HG03469 (cell line): ENCODE results near the gene IL17RC.
"Not testable (repeated sequence)": the region's sequence is repeated elsewhere in the genome, so short reads cannot be mapped to it uniquely, and the experiment has no call there.

Experiments used
- ATAC-seq: cut with Tn5 transposase; IDR thresholded peaks from one replicate; pipeline ENCODE4 v1.9.1; 2021; ENCODE audit warnings: mild to moderate bottlenecking, moderate library complexity, moderate number of reproducible peaks; ENCODE audit not compliant: unreplicated experiment

IL17RC gene, protein sequence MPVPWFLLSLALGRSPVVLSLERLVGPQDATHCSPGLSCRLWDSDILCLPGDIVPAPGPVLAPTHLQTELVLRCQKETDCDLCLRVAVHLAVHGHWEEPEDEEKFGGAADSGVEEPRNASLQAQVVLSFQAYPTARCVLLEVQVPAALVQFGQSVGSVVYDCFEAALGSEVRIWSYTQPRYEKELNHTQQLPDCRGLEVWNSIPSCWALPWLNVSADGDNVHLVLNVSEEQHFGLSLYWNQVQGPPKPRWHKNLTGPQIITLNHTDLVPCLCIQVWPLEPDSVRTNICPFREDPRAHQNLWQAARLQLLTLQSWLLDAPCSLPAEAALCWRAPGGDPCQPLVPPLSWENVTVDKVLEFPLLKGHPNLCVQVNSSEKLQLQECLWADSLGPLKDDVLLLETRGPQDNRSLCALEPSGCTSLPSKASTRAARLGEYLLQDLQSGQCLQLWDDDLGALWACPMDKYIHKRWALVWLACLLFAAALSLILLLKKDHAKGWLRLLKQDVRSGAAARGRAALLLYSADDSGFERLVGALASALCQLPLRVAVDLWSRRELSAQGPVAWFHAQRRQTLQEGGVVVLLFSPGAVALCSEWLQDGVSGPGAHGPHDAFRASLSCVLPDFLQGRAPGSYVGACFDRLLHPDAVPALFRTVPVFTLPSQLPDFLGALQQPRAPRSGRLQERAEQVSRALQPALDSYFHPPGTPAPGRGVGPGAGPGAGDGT

DNA sequence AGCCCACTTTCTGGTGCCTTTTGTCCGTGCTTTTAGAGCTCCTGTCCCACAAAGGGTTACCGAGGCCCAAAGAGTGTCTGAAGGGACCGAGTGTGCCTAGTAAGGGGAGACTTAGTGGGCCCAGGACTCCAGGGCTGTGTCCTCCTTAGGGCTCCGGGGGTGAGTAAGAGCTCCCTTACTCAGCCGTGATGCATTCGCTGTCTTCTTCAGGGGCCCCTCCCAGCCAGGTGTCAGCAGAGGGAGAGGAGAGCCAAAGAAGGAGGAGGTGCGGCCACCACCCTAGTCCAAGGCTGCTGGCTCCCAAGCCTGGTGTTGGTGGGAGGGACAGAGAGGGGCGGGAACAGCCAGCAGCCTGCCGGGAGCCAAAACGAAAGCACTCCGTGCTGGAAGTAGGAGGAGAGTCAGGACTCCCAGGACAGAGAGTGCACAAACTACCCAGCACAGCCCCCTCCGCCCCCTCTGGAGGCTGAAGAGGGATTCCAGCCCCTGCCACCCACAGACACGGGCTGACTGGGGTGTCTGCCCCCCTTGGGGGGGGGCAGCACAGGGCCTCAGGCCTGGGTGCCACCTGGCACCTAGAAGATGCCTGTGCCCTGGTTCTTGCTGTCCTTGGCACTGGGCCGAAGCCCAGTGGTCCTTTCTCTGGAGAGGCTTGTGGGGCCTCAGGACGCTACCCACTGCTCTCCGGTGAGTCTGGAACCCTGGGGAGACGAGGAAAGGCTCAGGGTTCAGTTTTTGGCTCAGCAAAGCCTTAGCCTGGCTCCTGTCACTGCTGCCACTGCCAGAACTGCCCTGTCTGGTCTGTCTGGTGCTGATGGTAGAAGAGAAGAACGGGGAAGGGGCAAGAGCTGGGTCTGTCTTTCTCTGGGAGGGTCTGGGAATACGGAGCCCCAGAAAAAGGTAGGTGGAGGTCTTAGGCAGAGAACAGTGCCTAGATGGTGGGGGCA, at the start of gene IL17RC:
IL17RC (plus strand) TSS at position 365 of the 947 bp plus-strand sequence; CDS start at position 583, 218 bp downstream.
- no peak for ATAC-seq

DNA sequence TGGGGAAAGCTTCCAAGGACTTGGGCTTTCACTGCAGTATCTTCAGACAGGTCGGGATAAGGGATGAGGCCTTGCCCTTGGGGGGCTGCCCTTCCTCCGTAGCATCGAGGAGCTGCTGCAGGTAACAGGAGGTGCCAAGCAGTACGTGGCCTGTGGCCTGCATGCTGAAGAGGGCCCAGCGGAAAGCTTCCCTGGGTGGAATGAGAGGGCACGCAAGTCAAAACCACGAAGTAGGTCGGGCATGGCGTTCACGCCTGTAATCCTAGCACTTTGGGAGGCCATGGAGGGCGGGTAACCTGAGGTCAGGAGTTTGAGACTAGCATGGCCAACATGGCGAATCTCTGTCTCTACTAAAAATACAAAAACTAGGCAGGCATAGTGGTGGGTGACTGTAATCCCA, 49.8 kb upstream of the IL17RC start:
- ATAC-seq = no peak

- ATAC-seq = no peak
Measured at GRCh38 chr3:9869955-9870354, 46.9 kb upstream of the IL17RC start.

DNA sequence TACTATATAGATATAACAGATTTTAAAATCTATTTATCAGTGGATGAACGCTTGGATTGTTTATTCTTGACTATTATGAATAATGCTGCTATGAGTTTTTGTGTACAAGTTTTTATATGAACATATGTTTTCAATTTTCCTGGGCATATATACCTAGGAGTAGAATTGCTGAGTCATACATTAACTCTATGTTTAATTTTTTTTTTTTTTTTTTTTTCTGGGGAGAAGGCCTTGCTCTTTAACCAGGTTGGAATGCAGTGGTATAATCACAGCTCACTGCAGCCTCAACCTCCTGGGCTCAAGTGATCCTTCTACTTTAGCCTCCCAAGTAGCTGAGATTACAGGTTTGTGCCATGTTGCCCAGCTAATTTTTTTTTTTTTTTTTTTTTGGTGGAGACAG, 45.9 kb upstream of the IL17RC start:
- ATAC-seq = no peak

DNA sequence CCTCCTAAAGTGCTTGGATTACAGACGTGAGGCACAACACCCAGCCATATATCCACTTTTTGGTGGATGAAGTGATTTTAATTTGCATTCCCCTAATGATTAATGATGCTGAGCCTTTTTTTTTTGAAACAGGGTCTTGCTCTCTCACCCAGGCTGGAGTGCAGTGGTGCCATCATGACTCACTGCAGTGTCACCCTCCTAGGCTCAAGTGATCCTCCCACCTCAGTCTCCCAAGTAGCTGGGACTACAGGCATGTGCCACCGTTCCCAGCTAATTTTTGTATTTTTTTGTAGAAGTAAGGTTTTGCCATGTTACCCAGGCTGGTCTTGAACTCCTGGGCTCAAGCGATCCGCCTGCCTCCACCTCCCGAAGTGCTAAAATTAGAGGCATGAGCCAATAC, 44.8 kb upstream of the IL17RC start:
- not testable (repeated sequence) for ATAC-seq

DNA sequence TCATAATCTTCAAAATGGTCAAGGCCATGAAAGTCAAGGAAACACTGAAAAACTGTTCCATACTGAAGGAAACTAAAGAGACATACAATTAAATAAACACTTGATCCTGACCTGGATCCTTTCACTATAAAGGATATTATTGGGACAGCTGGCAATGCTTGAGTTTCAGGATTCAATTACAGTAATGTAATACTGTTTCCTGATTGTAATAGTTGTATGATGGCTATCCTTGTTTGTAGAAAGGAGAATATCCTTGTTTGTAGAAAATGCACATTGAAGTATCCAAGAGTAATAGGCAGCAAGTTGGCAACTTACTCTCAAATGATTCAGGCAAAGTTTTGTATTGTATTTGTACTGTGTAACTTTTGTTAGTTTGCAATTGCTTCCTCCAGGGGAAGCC, 41.5 kb upstream of the IL17RC start:
- no peak for ATAC-seq

- ATAC-seq = not testable (repeated sequence)
Measured at GRCh38 chr3:9876255-9876654, 40.6 kb upstream of the IL17RC start.

- no peak for ATAC-seq
Measured at GRCh38 chr3:9876991-9877390, 39.9 kb upstream of the IL17RC start.

GRCh38 chr3:9878700-9879099, 38.2 kb upstream of the IL17RC start:
- ATAC-seq = no peak

- ATAC-seq = no peak
Measured at GRCh38 chr3:9879830-9880549, 36.9 kb upstream of the IL17RC start, which contains the start of gene CIDEC. Gene CIDEC, minus strand, starts transcription at chr3:9880253. Its CDS starts 1,767 bp downstream, at chr3:9878486.

GRCh38 chr3:9881441-9881840, 35.5 kb upstream of the IL17RC start:
- no peak for ATAC-seq

DNA sequence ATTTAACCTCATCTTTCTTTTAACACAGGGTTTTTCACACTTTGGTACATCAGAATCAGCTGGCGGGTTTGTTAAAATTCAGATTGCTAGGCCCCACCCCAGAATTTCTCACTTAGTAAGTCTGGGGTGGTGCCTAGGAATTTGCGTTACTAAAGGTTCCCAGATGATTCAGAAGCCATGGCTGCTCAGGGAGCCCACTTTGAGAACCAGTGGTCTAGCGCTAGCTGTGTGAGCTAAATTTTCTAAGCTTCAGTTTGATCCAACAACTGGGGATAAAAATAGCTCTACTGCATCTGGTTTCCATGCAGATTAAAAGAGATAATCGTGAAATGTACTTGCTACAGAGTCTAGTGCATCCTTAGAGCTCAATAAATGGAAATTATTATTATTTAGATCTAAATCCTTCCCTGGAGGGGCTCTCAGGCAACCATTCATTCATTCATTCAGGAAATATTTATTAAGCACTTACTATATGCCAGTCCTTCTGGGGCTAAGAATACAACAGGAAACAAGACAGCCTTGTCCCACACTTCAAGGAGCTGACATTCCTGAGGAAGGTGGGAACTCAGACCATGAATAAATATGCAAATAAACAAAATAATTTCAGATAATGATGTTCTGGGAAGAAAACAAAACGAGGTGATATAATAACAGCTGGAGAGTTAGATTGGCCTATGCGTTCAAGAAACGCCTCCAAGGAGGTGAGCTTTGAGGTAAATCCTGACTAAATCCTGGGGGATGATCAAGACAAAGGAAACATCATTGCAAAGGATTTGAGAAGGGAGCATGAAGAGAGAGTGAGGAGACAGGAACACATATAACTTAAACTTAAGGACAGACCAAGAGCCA, 33.0 kb upstream of the IL17RC start:
- no peak for ATAC-seq

GRCh38 chr3:9884555-9885165, 32.2 kb upstream of the IL17RC start:
- no peak for ATAC-seq

DNA sequence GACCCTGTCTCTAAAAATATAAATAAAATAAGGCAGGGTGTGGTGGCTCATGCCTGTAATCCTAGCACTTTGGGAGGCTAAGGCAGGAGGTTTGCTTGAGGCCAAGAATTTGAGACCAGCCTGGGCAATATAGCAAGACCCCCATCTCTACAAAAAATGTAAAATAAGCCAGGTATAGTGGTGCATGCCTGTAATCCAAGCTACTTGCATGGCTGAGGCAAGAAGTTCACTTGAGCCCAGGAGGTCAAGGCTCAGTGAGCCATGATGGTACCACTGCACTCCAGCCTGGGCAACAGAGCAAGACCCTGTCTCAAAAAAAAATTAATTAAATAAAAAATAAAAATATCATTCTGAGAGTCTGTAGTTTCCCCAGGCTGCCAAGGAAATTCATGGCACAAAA, 30.6 kb upstream of the IL17RC start:
- no peak for ATAC-seq

DNA sequence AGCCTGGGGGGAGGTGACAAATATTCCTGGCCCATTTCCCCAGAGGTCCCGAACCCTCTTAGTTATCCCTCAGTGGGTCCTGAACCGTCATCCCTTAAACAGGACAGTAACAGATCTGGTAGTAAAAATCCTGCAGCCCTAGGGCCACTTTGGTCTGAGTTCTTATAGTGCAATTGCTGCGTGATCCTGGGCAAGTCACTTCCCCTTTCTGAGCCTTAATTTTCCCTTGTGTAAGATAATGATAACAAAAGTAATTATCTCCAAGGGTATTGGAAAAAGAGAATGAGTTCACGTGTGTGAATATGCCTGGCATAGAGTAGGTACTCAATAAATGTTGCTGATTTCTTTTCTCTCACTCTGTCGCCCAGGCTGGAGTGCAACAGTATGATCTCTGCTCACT, 29.4 kb upstream of the IL17RC start:
- ATAC-seq = no peak

DNA sequence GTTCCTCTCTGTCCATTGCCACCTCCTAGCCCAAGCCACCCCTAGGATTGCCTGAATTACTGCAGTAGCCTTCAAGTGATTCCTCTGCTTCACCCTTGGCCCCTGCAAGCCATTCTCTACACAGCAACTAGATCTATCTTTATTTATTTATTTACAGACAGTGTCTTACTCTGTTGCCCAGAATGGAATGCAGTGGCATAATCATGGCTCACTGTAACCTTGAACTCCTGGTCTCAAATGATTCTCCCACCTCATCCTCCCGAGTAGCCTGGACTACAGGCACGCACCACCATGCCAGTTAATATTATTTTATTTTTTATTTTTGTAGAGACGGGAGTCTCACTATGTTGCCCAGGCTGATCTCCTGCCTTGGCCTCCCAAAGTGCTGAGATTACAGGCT, 28.4 kb upstream of the IL17RC start:
- no peak for ATAC-seq

DNA sequence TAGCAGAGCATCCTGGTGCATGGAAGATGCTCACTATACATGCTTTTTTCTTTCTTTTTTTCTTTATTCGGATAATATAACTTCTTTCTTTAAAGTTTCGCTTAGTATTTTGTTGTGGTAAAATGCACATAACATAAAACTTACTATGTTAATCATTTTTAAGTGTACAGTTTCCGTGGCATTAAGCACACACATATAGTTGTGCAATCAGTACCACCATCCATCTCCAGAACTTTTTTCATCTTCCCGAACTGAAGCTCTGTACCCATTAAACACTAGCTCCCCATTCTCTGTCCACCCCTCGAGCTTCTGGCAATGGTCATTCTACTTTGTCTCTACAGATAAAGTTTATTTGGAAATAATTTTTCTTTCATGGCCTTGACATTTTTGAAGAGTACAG, 27.5 kb upstream of the IL17RC start:
- ATAC-seq = no peak

- peak; percentile 54 for ATAC-seq
Measured at GRCh38 chr3:9890249-9891071, 26.4 kb upstream of the IL17RC start, which contains the start of gene JAGN1. Gene JAGN1, plus strand, starts transcription at chr3:9890610. Its CDS starts 113 bp downstream, at chr3:9890723.
